ENCODE results near the gene OPHN1.

Gene OPHN1

GRCh38 chrX:68048774-68049173 is 384.5 kb downstream of the OPHN1 start:
- Histone ChIP-seq H3K27ac (ENCODE audit: low read length) (no peak overlapping the region), H3K27me3 (ENCODE audit: insufficient read depth, low read length) (no peaks in the 10 kb centered on the region), H3K4me3 (ENCODE audit: low read length) (no peak overlapping the region), H3K4me1 (ENCODE audit: insufficient read depth, low read length) (no peaks in the 10 kb centered on the region), H3K9me3 (ENCODE audit: insufficient read depth, low read depth, low read length) (no peaks in the 10 kb centered on the region), H3K36me3 (ENCODE audit: insufficient read depth, low read depth, low read length) (no peaks in the 10 kb centered on the region), H3K9ac (ENCODE audit: low read depth, low read length) (no peak overlapping the region)

DNA sequence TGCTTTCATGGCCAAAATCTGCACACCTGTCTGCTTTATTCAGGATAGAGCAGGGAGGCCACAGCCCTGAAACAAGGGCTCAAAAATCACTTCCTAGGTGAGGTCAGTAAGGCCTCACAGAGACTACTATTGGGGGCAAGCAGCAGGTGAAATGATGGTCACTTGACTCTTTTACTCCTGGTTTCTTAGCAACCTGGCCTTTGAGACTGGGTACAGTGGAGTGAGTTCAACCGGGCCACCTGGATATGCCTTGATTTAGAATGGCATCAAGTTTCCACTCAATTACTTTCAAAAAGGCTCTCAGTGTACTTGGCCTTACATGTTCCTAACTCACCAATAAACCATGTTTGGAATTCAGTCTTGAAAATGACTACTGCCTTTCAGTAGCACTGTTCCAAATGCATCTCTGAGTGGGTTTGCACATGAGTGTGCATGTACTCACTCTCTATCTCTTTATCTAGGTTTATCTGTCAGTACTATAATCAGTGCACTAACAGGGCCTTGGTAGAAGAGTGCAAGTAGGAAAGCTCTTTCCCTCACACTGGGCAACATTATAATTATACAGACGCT is 388.2 kb downstream of the OPHN1 start:
- peaks cover 9% of the 10 kb centered on the region; the same call in 1 of the 2 replicates for H3K27me3 ChIP-seq (ENCODE audit: insufficient read depth, low read length)
- no peak overlapping the region for H3K9ac ChIP-seq (ENCODE audit: low read depth, low read length)

DNA sequence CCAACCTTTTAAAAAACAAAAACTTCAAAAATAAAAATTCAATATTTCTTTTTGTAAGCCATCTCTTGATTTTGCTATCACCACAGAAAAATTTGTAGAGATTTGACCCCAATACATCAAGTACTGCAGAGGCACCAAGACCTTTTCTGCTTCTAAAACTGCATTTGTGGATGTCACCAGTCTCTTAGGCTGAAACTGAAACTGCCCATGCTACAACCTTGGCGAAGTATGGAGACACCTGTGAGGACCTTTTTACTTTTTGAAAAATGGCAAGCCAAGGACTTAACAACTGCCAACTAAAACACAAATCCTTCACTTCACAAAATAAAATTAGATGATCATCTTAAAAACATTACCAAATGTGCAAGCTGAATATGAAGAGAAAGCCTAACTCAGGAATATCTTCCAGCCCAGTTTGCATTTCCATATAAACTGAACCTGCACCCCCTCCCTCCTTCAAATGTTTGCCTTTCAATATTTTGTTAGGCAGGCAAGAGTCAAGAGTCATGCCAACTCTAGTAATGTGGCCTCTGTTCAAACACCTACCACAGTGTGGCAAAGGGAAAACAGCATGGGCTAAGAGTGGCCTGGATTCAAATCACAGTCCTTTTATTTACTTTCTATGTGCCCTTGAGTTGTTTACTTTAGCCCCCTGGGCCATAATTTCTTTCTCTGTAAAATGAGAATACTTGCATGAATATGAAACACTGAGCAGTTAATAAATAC is 389.4 kb downstream of the OPHN1 start:
- H3K27ac ChIP-seq (ENCODE audit: low read length) = no peak overlapping the region
- H3K4me1 ChIP-seq (ENCODE audit: insufficient read depth, low read length) = peaks cover 5% of the 10 kb centered on the region; the same call in 1 of the 2 replicates
- no peaks in the 10 kb centered on the region for H3K36me3 ChIP-seq (ENCODE audit: insufficient read depth, low read depth, low read length)
- no peaks in the 10 kb centered on the region for H3K9me3 ChIP-seq (ENCODE audit: insufficient read depth, low read depth, low read length)
- H3K27me3 ChIP-seq (ENCODE audit: insufficient read depth, low read length) = peaks cover 9% of the 10 kb centered on the region; the same call in 1 of the 2 replicates
- no peak overlapping the region for H3K9ac ChIP-seq (ENCODE audit: low read depth, low read length)
- no peak overlapping the region for H3K4me3 ChIP-seq (ENCODE audit: low read length)

More for the DNA sequence above, 388.2 kb downstream of the OPHN1 start:
- H3K36me3 ChIP-seq (ENCODE audit: insufficient read depth, low read depth, low read length) = no peaks in the 10 kb centered on the region
- no peak overlapping the region for H3K27ac ChIP-seq (ENCODE audit: low read length)
- no peak overlapping the region for H3K4me3 ChIP-seq (ENCODE audit: low read length)
- H3K4me1 ChIP-seq (ENCODE audit: insufficient read depth, low read length) = peaks cover 5% of the 10 kb centered on the region; the same call in 1 of the 2 replicates
- H3K9me3 ChIP-seq (ENCODE audit: insufficient read depth, low read depth, low read length) = no peaks in the 10 kb centered on the region

DNA sequence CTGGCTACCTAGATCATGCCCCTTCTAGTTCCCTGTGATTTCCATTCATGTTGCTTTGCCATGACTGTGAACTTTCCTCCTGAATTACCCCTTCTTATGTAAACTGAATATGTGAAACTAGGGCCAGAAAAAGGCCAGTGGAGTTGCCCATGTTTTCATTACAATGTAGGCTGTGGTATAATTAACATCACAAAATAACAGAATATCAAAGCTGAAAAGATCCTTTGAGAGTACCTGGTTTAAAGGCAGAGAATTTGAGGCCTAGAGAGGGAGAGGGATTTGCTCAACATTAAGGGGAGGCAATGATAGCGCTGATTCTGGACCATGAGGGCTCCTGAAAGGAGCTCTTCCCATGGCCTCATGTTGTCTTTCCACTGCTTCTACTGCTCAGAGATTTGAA is 392.2 kb downstream of the OPHN1 start:
- Histone ChIP-seq H3K9me3 (ENCODE audit: insufficient read depth, low read depth, low read length) (no peaks in the 10 kb centered on the region), H3K4me1 (ENCODE audit: insufficient read depth, low read length) (peaks cover 5% of the 10 kb centered on the region; the same call in 1 of the 2 replicates), H3K4me3 (ENCODE audit: low read length) (no peak overlapping the region), H3K36me3 (ENCODE audit: insufficient read depth, low read depth, low read length) (no peaks in the 10 kb centered on the region), H3K27ac (ENCODE audit: low read length) (no peak overlapping the region), H3K9ac (ENCODE audit: low read depth, low read length) (no peak overlapping the region), H3K27me3 (ENCODE audit: insufficient read depth, low read length) (peaks cover 9% of the 10 kb centered on the region; the same call in 1 of the 2 replicates)

GRCh38 chrX:68018248-68019203 is 414.8 kb downstream of the OPHN1 start:
- H3K27ac ChIP-seq (ENCODE audit: low read length) = no peak overlapping the region
- no peak overlapping the region for H3K9ac ChIP-seq (ENCODE audit: low read depth, low read length)
- H3K4me1 ChIP-seq (ENCODE audit: insufficient read depth, low read length) = no peaks in the 10 kb centered on the region
- H3K4me3 ChIP-seq (ENCODE audit: low read length) = no peak overlapping the region
- no peaks in the 10 kb centered on the region for H3K36me3 ChIP-seq (ENCODE audit: insufficient read depth, low read depth, low read length)
- H3K9me3 ChIP-seq (ENCODE audit: insufficient read depth, low read depth, low read length) = no peaks in the 10 kb centered on the region
- H3K27me3 ChIP-seq (ENCODE audit: insufficient read depth, low read length) = no peaks in the 10 kb centered on the region

GRCh38 chrX:67998540-67998939 is 434.8 kb downstream of the OPHN1 start:
- no peak overlapping the region for H3K27ac ChIP-seq (ENCODE audit: low read length)

More at GRCh38 chrX:67998540-67998939, 434.8 kb downstream of the OPHN1 start:
- Histone ChIP-seq H3K9ac (ENCODE audit: low read depth, low read length) (no peak overlapping the region), H3K4me1 (ENCODE audit: insufficient read depth, low read length) (no peaks in the 10 kb centered on the region), H3K4me3 (ENCODE audit: low read length) (no peak overlapping the region), H3K9me3 (ENCODE audit: insufficient read depth, low read depth, low read length) (no peaks in the 10 kb centered on the region), H3K27me3 (ENCODE audit: insufficient read depth, low read length) (no peaks in the 10 kb centered on the region), H3K36me3 (ENCODE audit: insufficient read depth, low read depth, low read length) (no peaks in the 10 kb centered on the region)

All from iPS-20b (cell line).